B cell (primary cell): ENCODE measurements around the gene INKA1.

Source experiments
- CTCF ChIP-seq: fragments of 200-600 bp; IDR thresholded peaks from one replicate; pipeline ENCODE4 v1.8.0; 2022; ENCODE audit warnings: antibody characterized with exemption, mild to moderate bottlenecking
- EZH2 ChIP-seq: IDR thresholded peaks from 2 replicates; pipeline ENCODE4 v1.6.1; 2012; ENCODE audit warnings: borderline replicate concordance, low read depth, mild to moderate bottlenecking, moderate library complexity, low read length; ENCODE audit not compliant: insufficient read depth, poor library complexity, severe bottlenecking

- TF ChIP-seq CTCF (no peak), EZH2 (no peak)
These were observed 7.8 kb upstream of the INKA1 start for GRCh38 chr3:49794926-49795905.
